ENCODE data around the gene ASCC2.

Gene ASCC2

GRCh38 chr22:29819501-29819900 is 18.6 kb downstream of the ASCC2 start:
- no peak for DNase-seq (ENCODE audit: low spot score)
- TF ChIP-seq CTCF (IDR thresholded peaks at IDR 0.05; ENCODE audit: extremely low read depth, missing control alignments) = no peak

GRCh38 chr22:29817724-29818123 is 20.4 kb downstream of the ASCC2 start:
- no peak for TF ChIP-seq CTCF (IDR thresholded peaks at IDR 0.05; ENCODE audit: extremely low read depth, missing control alignments)

GRCh38 chr22:29816980-29817379 is 21.1 kb downstream of the ASCC2 start:
- DNase-seq (ENCODE audit: low spot score) = no peak

More at GRCh38 chr22:29817724-29818123, 20.4 kb downstream of the ASCC2 start:
- no peak for DNase-seq (ENCODE audit: low spot score)

GRCh38 chr22:29816539-29816938 is 21.5 kb downstream of the ASCC2 start:
- no peak for TF ChIP-seq CTCF (IDR thresholded peaks at IDR 0.05; ENCODE audit: extremely low read depth, missing control alignments)
- DNase-seq (ENCODE audit: low spot score) = no peak

More at GRCh38 chr22:29816980-29817379, 21.1 kb downstream of the ASCC2 start:
- no peak for TF ChIP-seq CTCF (IDR thresholded peaks at IDR 0.05; ENCODE audit: extremely low read depth, missing control alignments)

GRCh38 chr22:29816128-29816527 is 21.9 kb downstream of the ASCC2 start:
- TF ChIP-seq CTCF (IDR thresholded peaks at IDR 0.05; ENCODE audit: extremely low read depth, missing control alignments) = no peak
- DNase-seq (ENCODE audit: low spot score) = no peak

GRCh38 chr22:29815580-29815979 is 22.5 kb downstream of the ASCC2 start:
- DNase-seq (ENCODE audit: low spot score) = no peak

GRCh38 chr22:29814003-29814402 is 24.1 kb downstream of the ASCC2 start:
- no peak for DNase-seq (ENCODE audit: low spot score)
- TF ChIP-seq CTCF (IDR thresholded peaks at IDR 0.05; ENCODE audit: extremely low read depth, missing control alignments) = no peak

More at GRCh38 chr22:29815580-29815979, 22.5 kb downstream of the ASCC2 start:
- TF ChIP-seq CTCF (IDR thresholded peaks at IDR 0.05; ENCODE audit: extremely low read depth, missing control alignments) = no peak
